ENCODE data around the gene COMMD1.

DNA sequence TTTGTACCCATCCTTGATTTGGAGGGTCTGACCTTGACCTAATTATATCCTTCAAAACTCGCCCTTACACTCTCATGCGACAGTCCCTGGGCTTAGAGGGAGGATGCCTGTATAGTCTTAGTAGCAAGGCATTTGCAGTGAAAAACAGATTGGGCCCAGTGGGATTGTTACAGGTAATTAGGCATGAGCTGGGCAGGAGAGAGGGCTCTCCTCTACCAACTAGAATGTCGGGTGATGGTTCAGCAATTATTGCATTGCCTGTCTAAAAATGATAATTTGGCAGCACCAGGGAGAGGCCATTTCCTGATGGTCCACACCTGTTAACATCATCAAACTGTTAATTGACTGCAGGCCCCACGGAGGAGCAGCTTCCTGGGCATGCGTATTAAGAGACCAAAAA is 32.4 kb downstream of the COMMD1 start:
- TF ChIP-seq CTCF (IDR thresholded peaks at IDR 0.05) (no peak), POLR2A (IDR thresholded peaks at IDR 0.05) (no peak), POLR2AphosphoS5 (IDR thresholded peaks at IDR 0.05) (no peak), EP300 (IDR thresholded peaks at IDR 0.05) (no peak)

All from gastroesophageal sphincter (tissue), 3 donors.